WTC11 (cell line): Measurements from ENCODE around the gene MAPK11.

Experiments
- TF ChIP-seq, protein P1 (sequence below): sonication (generic); formaldehyde crosslinking; conservative IDR thresholded peaks from 2 replicates; pipeline ENCODE4 v1.8.1; 2023; ENCODE audit warnings: mild to moderate bottlenecking, low read depth, missing genetic modification reagents, moderate library complexity
- TF ChIP-seq, protein P2 (sequence below): fragments of 200-600 bp; IDR thresholded peaks from 2 replicates; pipeline ENCODE4 v1.8.0; 2022; ENCODE audit warnings: antibody characterized with exemption

DNA sequence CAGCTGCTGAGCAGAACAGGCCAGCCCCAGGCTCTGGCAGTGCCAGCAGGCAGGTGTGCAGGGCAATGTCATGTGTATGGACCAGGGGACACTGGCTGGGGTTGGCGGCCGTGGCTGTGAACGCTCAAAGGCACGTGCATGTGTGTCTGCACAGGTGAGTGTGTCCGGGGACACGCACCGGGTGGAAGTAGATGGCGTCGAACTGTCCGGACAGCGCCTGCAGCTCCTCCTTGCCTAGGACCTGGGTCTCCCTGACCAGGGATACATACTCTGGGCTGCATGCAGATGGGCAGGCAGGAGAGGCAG lies 20.0 kb downstream of the MAPK11 start:
- TF ChIP-seq, protein P1, sequence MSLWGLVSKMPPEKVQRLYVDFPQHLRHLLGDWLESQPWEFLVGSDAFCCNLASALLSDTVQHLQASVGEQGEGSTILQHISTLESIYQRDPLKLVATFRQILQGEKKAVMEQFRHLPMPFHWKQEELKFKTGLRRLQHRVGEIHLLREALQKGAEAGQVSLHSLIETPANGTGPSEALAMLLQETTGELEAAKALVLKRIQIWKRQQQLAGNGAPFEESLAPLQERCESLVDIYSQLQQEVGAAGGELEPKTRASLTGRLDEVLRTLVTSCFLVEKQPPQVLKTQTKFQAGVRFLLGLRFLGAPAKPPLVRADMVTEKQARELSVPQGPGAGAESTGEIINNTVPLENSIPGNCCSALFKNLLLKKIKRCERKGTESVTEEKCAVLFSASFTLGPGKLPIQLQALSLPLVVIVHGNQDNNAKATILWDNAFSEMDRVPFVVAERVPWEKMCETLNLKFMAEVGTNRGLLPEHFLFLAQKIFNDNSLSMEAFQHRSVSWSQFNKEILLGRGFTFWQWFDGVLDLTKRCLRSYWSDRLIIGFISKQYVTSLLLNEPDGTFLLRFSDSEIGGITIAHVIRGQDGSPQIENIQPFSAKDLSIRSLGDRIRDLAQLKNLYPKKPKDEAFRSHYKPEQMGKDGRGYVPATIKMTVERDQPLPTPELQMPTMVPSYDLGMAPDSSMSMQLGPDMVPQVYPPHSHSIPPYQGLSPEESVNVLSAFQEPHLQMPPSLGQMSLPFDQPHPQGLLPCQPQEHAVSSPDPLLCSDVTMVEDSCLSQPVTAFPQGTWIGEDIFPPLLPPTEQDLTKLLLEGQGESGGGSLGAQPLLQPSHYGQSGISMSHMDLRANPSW: no peak
- TF ChIP-seq, protein P2, sequence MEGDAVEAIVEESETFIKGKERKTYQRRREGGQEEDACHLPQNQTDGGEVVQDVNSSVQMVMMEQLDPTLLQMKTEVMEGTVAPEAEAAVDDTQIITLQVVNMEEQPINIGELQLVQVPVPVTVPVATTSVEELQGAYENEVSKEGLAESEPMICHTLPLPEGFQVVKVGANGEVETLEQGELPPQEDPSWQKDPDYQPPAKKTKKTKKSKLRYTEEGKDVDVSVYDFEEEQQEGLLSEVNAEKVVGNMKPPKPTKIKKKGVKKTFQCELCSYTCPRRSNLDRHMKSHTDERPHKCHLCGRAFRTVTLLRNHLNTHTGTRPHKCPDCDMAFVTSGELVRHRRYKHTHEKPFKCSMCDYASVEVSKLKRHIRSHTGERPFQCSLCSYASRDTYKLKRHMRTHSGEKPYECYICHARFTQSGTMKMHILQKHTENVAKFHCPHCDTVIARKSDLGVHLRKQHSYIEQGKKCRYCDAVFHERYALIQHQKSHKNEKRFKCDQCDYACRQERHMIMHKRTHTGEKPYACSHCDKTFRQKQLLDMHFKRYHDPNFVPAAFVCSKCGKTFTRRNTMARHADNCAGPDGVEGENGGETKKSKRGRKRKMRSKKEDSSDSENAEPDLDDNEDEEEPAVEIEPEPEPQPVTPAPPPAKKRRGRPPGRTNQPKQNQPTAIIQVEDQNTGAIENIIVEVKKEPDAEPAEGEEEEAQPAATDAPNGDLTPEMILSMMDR: no peak
